ENCODE results near the gene ZNF410. TPM values are rescaled to one million over a fixed set of nuclear protein-coding genes. Genes with fewer than 3 reads are reported as not detected.

ZNF410 gene
- total and polyA plus RNA-seq, 2 experiments from 2014 or later, result 42.1 to 70.4 TPM

GRCh38 chr14:73870525-73871235, 16.0 kb upstream of the ZNF410 start:
- Histone ChIP-seq H3K36me3 (replicated peaks; ENCODE audit: insufficient read depth, low read depth) (no peaks in the 10 kb centered on the region), H2AFZ (no peak overlapping the region), H3K9me2 (replicated peaks; ENCODE audit: insufficient read depth) (no peaks in the 10 kb centered on the region), H3K4me2 (no peak overlapping the region), H3K4me3 (no peak overlapping the region), H3K79me2 (no peaks in the 10 kb centered on the region), H3K9me3 (ENCODE audit: low read depth) (no peaks in the 10 kb centered on the region), H3K4me1 (ENCODE audit: insufficient read depth) (no peaks in the 10 kb centered on the region), H3K27ac (no peak overlapping the region), H3K27me3 (no peaks in the 10 kb centered on the region), H4K20me1 (ENCODE audit: insufficient read depth, poor library complexity, severe bottlenecking) (no peaks in the 10 kb centered on the region)
- no peak for DNase-seq (ENCODE audit: low spot score)
- WGBS (ENCODE audit: low lambda C conversion rate, missing lambda C conversion rate), result 100% methylated on average over 2 of the region's 2 CpGs
- TF ChIP-seq EZH2 (IDR thresholded peaks at IDR 0.05; ENCODE audit: borderline replicate concordance) (no peak), EZH2phosphoT487 (IDR thresholded peaks at IDR 0.05; ENCODE audit: low read depth, severe bottlenecking, unreplicated experiment) (no peak)
- TF ChIP-seq, protein P1, sequence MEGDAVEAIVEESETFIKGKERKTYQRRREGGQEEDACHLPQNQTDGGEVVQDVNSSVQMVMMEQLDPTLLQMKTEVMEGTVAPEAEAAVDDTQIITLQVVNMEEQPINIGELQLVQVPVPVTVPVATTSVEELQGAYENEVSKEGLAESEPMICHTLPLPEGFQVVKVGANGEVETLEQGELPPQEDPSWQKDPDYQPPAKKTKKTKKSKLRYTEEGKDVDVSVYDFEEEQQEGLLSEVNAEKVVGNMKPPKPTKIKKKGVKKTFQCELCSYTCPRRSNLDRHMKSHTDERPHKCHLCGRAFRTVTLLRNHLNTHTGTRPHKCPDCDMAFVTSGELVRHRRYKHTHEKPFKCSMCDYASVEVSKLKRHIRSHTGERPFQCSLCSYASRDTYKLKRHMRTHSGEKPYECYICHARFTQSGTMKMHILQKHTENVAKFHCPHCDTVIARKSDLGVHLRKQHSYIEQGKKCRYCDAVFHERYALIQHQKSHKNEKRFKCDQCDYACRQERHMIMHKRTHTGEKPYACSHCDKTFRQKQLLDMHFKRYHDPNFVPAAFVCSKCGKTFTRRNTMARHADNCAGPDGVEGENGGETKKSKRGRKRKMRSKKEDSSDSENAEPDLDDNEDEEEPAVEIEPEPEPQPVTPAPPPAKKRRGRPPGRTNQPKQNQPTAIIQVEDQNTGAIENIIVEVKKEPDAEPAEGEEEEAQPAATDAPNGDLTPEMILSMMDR (IDR thresholded peaks at IDR 0.05; ENCODE audit: poor library complexity), result no peak

DNA sequence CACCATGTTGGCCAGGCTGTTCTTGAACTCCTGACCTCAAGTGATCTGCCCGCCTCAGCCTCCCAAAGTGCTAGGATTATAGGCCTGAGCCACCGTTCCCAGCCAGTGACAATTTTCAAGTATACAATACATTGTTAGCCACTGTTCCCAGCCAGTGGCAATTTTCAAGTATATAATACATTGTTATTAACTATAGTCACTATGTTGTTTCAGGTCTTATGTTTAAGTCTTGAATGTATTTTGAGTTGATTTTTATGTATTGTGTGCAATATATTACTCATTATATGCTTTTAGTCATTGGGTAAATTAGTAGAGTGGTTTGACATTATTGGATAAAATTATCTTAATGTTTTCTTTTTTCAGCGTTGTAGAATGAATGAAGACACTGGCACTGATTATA, 13.0 kb upstream of the ZNF410 start:
- H2AFZ ChIP-seq, result no peak overlapping the region
- no peaks in the 10 kb centered on the region for H4K20me1 ChIP-seq (ENCODE audit: insufficient read depth, poor library complexity, severe bottlenecking)
- H3K4me3 ChIP-seq, result no peak overlapping the region
- H3K4me1 ChIP-seq (ENCODE audit: insufficient read depth), result no peaks in the 10 kb centered on the region
- WGBS (ENCODE audit: low lambda C conversion rate, missing lambda C conversion rate), result 93% methylated on average over 3 of the region's 3 CpGs
- H3K27me3 ChIP-seq, result no peaks in the 10 kb centered on the region
- no peaks in the 10 kb centered on the region for H3K9me2 ChIP-seq (replicated peaks; ENCODE audit: insufficient read depth)
- DNase-seq (ENCODE audit: low spot score), result no peak
- H3K9me3 ChIP-seq (ENCODE audit: low read depth), result no peaks in the 10 kb centered on the region
- H3K79me2 ChIP-seq, result no peaks in the 10 kb centered on the region
- no peaks in the 10 kb centered on the region for H3K36me3 ChIP-seq (replicated peaks; ENCODE audit: insufficient read depth, low read depth)
- H3K27ac ChIP-seq, result no peak overlapping the region
- no peak for TF ChIP-seq EZH2 (IDR thresholded peaks at IDR 0.05; ENCODE audit: borderline replicate concordance)
- TF ChIP-seq, protein P1 (IDR thresholded peaks at IDR 0.05; ENCODE audit: poor library complexity), result no peak
- no peak for TF ChIP-seq EZH2phosphoT487 (IDR thresholded peaks at IDR 0.05; ENCODE audit: low read depth, severe bottlenecking, unreplicated experiment)
- no peak overlapping the region for H3K4me2 ChIP-seq

DNA sequence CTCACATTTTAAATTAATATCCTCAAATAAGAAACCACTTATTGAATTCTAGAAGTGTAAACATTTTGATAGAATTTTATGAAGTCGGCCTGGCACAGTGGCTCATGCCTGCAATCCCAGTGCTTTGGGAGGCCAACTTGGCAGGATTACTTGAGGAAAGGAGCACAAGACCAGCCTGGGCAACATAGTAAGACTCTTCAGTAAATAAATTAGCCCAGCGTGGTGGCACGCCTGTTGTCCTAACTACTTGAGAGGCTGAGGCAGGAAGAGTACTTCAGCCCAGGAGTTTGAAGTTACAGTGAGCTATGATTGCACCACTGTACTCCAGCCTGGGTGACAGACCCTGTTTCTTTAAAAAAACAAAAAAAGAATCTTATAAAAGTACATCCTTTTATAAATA, 8.9 kb upstream of the ZNF410 start:
- H3K79me2 ChIP-seq, result no peaks in the 10 kb centered on the region
- DNase-seq (ENCODE audit: low spot score), result no peak
- WGBS (ENCODE audit: low lambda C conversion rate, missing lambda C conversion rate), result 92% methylated on average over 3 of the region's 3 CpGs
- H3K4me2 ChIP-seq, result no peak overlapping the region
- no peaks in the 10 kb centered on the region for H3K9me2 ChIP-seq (replicated peaks; ENCODE audit: insufficient read depth)
- H3K4me3 ChIP-seq, result no peak overlapping the region
- H4K20me1 ChIP-seq (ENCODE audit: insufficient read depth, poor library complexity, severe bottlenecking), result no peaks in the 10 kb centered on the region
- no peaks in the 10 kb centered on the region for H3K36me3 ChIP-seq (replicated peaks; ENCODE audit: insufficient read depth, low read depth)
- H3K27ac ChIP-seq, result no peak overlapping the region
- no peaks in the 10 kb centered on the region for H3K27me3 ChIP-seq
- H3K9me3 ChIP-seq (ENCODE audit: low read depth), result no peaks in the 10 kb centered on the region
- no peak overlapping the region for H2AFZ ChIP-seq
- no peaks in the 10 kb centered on the region for H3K4me1 ChIP-seq (ENCODE audit: insufficient read depth)
- TF ChIP-seq, protein P1 (IDR thresholded peaks at IDR 0.05; ENCODE audit: poor library complexity), result no peak
- TF ChIP-seq EZH2phosphoT487 (IDR thresholded peaks at IDR 0.05; ENCODE audit: low read depth, severe bottlenecking, unreplicated experiment) (no peak), EZH2 (IDR thresholded peaks at IDR 0.05; ENCODE audit: borderline replicate concordance) (no peak)

All from hepatocyte (in vitro differentiated cells).